ENCODE measurements around the gene DIS3L2.

DIS3L2 gene

GRCh38 chr2:231975001-231975400 is 13.5 kb downstream of the DIS3L2 start:
- no peak for TF ChIP-seq CTCF (IDR thresholded peaks at IDR 0.05)

GRCh38 chr2:231977430-231977829 is 15.9 kb downstream of the DIS3L2 start:
- TF ChIP-seq CTCF (IDR thresholded peaks at IDR 0.05): no peak

GRCh38 chr2:231984992-231985391 is 23.5 kb downstream of the DIS3L2 start:
- no peak for TF ChIP-seq CTCF (IDR thresholded peaks at IDR 0.05)

DNA sequence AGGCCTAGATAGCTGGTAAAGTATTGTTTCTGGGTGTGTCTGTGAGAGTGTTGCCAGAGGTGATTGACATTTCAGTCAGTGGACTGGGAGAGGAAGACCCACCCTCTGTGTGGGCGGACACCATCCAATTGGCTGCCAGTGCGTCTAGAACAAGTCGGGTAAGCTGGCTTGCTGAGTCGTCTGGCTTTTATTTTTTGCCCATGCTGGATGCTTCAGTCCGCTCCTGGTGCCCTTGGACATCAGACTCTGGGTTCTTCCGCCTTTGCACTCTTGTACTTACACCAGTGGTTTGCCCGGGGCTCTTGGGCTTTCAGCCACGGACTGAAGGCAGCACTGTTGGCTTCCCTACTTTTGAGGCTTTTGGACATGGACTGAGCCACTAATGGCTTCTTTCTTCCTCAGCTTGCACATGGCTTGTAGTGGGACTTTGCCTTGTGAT is 24.3 kb downstream of the DIS3L2 start:
- no peak for TF ChIP-seq CTCF (IDR thresholded peaks at IDR 0.05)

DNA sequence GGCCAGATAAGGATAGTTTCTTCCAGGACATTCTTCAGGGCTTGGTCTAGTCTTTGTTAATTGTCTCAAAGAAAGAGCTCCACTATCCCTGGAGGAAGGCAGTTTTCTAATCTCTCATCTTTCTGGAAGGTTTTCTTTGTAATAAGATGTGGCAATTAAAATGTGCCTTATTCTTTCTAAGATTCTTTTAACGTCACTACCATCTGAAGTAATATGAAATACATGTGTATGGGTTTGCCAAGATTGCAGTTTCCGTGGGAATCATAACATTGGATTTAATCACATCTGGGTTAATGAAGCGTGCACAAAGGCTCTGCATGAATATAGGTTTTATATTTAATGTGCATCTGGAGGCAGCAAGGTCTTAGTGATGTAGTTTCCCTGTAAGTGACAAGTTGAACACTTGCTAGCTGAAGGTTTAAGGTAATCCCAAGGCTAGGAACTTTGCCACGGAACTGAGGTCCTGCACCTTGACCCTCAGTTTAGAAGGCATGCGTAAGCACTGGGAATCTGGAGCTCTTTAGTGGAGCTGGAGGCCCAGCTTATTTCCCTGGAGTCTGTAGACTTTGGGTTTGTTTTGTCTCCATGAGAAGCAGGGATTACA is 25.7 kb downstream of the DIS3L2 start:
- no peak for TF ChIP-seq CTCF (IDR thresholded peaks at IDR 0.05)

- TF ChIP-seq CTCF (IDR thresholded peaks at IDR 0.05): no peak
These were observed 26.8 kb downstream of the DIS3L2 start for GRCh38 chr2:231988179-231988866.

- no peak for TF ChIP-seq CTCF (IDR thresholded peaks at IDR 0.05)
These were observed 30.2 kb downstream of the DIS3L2 start for GRCh38 chr2:231991664-231992063.
